ENCODE results near the gene SFRP2.

GRCh38 chr4:153748378-153748777 lies 40.5 kb downstream of the SFRP2 start:
- TF ChIP-seq POLR2AphosphoS5 (IDR thresholded peaks at IDR 0.05; ENCODE audit: low read depth, low read length) (no peak), TAF1 (IDR thresholded peaks at IDR 0.05; ENCODE audit: borderline replicate concordance, insufficient read depth, low read length) (no peak), REST (IDR thresholded peaks at IDR 0.05; ENCODE audit: insufficient read depth in 1 of 2, low read depth in 2 of 2, low read length in 2 of 2) (no peak), SIN3A (IDR thresholded peaks at IDR 0.05; ENCODE audit: borderline replicate concordance, insufficient read depth, low read length) (no peak)

Data from PFSK-1 (cell line).